ENCODE data around the gene CXCL16.
"Not testable (repeated sequence)": the region's sequence is repeated elsewhere in the genome, so short reads cannot be mapped to it uniquely, and the experiment has no call there.

CXCL16 gene

GRCh38 chr17:4699401-4700056 lies 40.2 kb downstream of the CXCL16 start:
- DNase-seq (ENCODE audit: low read depth in 2 of 2), result not testable (repeated sequence)

DNA sequence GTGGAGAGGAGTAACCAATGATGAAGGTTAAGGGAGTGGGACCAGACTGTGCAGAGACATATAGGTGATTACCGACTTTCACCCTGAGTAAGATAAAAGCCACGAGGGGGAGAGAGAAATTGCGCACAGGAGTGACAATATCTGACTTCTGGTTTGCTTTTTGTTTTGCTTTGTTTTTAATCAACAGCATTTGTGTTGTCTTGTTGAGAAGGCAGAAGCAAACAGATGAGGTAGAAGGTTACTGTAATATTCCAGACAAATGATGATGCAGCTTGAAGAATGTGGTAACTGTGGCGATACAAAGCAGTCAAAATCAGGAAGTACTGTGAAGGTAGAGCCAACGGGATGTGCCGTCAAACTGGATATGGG lies 43.3 kb downstream of the CXCL16 start:
- DNase-seq (ENCODE audit: low read depth in 2 of 2), result no peak

DNA sequence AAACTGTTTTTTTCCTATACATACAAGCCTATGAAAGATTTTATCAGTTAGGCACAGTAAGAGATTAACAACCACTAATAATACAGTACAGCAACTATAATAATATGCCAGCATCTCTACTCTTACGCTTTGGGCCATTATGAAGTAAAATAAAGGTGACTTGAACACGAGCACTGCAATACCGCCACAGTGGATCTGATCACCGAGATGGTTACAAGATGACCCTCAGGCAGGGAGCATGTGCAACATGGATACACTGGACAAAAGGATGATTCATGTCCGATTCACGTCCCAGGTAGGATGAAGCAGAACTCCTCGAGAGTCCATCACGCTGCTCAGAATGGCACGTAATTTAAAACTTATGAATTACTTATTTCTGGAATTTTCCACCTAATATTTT lies 46.3 kb downstream of the CXCL16 start:
- no peak for DNase-seq (ENCODE audit: low read depth in 2 of 2)

GRCh38 chr17:4691686-4692085 lies 48.0 kb downstream of the CXCL16 start:
- no peak for DNase-seq (ENCODE audit: low read depth in 2 of 2)

DNA sequence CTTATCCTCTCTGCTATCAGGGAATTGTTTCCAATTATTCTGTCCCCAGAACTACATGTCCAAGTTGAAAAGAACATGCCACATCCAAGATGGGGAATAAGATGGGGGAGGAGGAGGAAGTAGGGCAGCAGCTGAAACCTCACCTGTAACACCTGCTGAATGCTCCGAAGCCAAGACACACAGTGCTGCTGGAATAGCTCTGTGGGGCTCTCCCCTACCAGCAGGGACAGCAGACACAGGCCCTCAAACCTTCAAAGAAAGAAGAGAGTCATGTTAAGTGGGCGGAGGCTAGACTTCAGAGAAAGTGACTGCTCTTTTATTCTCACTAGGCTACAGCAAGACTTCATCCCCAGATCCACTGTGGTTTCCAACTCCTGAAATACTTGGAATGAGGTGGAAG lies 49.0 kb downstream of the CXCL16 start:
- DNase-seq (ENCODE audit: low read depth in 2 of 2), result no peak

- not testable (repeated sequence) for DNase-seq (ENCODE audit: low read depth in 2 of 2)
Observed at GRCh38 chr17:4689872-4690271, 49.9 kb downstream of the CXCL16 start.

DNA sequence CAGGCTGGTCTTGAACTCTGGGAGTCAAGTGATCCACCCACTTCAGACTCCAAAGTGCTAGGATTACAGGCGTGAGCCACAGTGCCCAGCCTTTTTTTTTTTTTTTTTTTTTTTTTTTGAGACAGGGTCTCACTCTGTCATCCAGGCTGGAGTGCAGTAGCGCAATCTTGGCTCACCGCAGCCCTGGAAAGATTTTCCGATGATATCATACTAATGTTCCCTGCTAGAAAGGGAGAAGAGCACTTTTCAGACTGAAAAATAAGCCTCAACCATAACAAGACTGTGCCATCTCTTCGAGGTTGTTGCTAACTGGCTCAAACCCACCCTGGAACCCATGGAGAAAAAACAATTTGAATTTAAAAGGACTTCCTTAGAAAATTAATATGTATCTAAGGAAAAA lies 56.0 kb downstream of the CXCL16 start:
- DNase-seq (ENCODE audit: low read depth in 2 of 2), result not testable (repeated sequence)

Measured in stimulated activated CD8-positive, alpha-beta memory T cell treated with anti-CD3 and anti-CD28 coated beads, Interleukin-7, amount 100 ng/mL, for 4 hours (primary cell).